Measurements from ENCODE around the gene ITIH5. TPM values are rescaled to one million over a fixed set of nuclear protein-coding genes. Genes with fewer than 3 reads are reported as not detected.
A peak's percentile ranks its signal among the peaks of the same experiment; 100 is the strongest.

The ITIH5 gene
- total and polyA plus RNA-seq, 2 of the 13 experiments (the other 11 are each of a cell fraction or from before 2014, with no cell fraction given): 4.7 to 8.9 TPM

DNA sequence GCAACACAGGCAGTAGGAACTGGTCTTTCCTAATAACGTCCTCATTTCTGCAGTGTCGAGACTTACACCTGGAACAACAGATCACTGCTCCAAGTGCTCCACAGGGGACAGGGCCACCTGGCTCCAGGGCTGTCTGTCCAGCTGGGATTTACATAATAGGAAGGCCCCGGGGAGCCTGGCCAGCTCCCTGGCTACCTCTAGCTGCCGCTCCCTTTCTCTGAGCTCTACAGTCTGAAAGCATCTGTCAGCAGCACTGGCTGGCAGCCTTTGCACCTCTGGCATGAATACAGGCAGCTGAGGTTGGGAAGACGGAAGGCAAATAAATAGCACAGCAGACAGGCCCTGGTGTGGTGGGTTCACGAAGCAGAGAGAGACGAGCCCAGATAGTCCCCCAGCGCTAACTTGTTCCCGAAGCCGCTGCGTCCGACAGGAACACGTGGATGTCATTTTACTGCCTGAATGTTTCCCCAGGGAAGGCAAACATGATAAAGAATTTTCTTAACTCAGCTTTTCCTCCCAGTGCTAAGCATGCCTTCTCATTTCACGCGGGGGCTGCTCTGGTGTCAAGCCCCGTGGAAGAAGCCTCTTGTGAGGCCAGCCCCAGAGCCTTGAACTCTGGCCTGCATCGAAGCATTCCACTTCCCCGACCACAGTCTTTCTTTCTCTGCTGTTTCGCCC is 105.4 kb downstream of the ITIH5 start (continued):
- TF ChIP-seq ZNF687 (CRISPR knock-in tag; IDR thresholded peaks at IDR 0.05) (peak; percentile 56; the same call in 1 of the 2 replicates), ZFP62 (CRISPR knock-in tag; IDR thresholded peaks at IDR 0.05) (no peak), KDM5A (IDR thresholded peaks at IDR 0.05; ENCODE audit: borderline replicate concordance, low read length) (no peak), RXRB (CRISPR knock-in tag; IDR thresholded peaks at IDR 0.05; ENCODE audit: borderline replicate concordance) (0 out of 2 replicates have a peak, but pooled peaks have one; percentile 7), NBN (conservative IDR thresholded peaks at IDR 0.05) (no peak), ZNF546 (CRISPR knock-in tag; conservative IDR thresholded peaks at IDR 0.05) (0 out of 2 replicates have a peak, but pooled peaks have one; percentile 35), SPEN (CRISPR knock-in tag; IDR thresholded peaks at IDR 0.05; ENCODE audit: low read depth) (peak; percentile 50; the same call in 1 of the 2 replicates), ARID4A (CRISPR knock-in tag; IDR thresholded peaks at IDR 0.05; ENCODE audit: borderline replicate concordance) (peak; percentile 46; the same call in 1 of the 2 replicates), ESRRA (CRISPR knock-in tag; IDR thresholded peaks at IDR 0.05; ENCODE audit: low read depth) (no peak), ZNF710 (CRISPR knock-in tag; IDR thresholded peaks at IDR 0.05; ENCODE audit: borderline replicate concordance) (no peak), SP2 (CRISPR knock-in tag; IDR thresholded peaks at IDR 0.05) (no peak), ZNF263 (CRISPR knock-in tag; IDR thresholded peaks at IDR 0.05) (peak; percentile 55; the same call in 1 of the 2 replicates), ZNF580 (CRISPR knock-in tag; IDR thresholded peaks at IDR 0.05; ENCODE audit: borderline replicate concordance, low read depth) (0 out of 2 replicates have a peak, but pooled peaks have one; percentile 23)
